ENCODE results near the gene SPHKAP. TPM values are rescaled to one million over a fixed set of nuclear protein-coding genes. Genes with fewer than 3 reads are reported as not detected.

SPHKAP gene
- total and polyA plus RNA-seq, 2 of the 13 experiments (the other 11 are each of a cell fraction or from before 2014, with no cell fraction given), result not detected

DNA sequence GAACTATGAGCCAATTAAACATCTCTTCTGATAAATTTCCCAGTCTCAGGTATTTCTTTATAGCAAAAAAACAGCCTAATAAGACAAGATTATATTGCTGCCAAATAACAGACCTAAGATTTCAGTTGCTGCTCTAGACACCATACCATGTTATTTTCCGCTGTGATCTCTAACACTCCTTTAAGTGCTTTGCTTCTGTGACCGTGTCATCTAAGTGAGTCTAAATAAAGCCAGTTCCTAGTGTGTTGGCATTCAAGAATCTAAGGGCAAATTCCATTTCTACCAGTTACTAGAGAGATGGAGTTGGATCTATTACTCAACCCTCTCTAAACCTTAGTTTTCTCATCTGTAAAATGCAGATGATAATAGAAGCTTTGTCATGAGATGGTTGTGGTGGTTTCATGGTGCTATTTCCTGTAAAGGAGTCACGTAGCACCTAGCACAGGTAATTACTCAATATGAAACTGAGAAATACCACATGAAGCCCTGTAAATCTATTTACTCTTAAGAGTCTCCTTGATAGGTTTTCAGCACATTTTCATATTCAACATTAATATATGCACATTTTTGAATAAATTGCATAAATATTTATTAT lies 40.5 kb downstream of the SPHKAP start:
- Histone ChIP-seq H3K79me2 (ENCODE audit: insufficient read depth, low read length) (no peaks in the 10 kb centered on the region), H3K36me3 (replicated peaks in 1 of 2; ENCODE audit: control insufficient read depth in 1 of 2, insufficient read depth in 2 of 2, low read length in 2 of 2) (no peaks in the 10 kb centered on the region), H3K4me1 (ENCODE audit: insufficient read depth, low read length) (no peaks in the 10 kb centered on the region), H2AFZ (ENCODE audit: low read length) (no peak overlapping the region), H3K4me3 (replicated peaks in 1 of 3; ENCODE audit: insufficient read depth in 1 of 3, low read depth in 2 of 3, low read length in 3 of 3) (no peak overlapping the region), H3K9ac (ENCODE audit: insufficient read depth, low read depth, low read length) (no peak overlapping the region), H4K20me1 (ENCODE audit: insufficient read depth, low read length) (no peaks in the 10 kb centered on the region), H3K27me3 (ENCODE audit: control insufficient read depth in 1 of 2, insufficient read depth in 2 of 2, low read length in 2 of 2) (no peaks in the 10 kb centered on the region; a peak in 1 of 5 replicates), H3K4me2 (ENCODE audit: low read depth, low read length) (no peak overlapping the region), H3K9me3 (ENCODE audit: low read length) (no peaks in the 10 kb centered on the region), H3K27ac (ENCODE audit: extremely low read length, insufficient read depth, low read length) (no peak overlapping the region)
- no peak for FAIRE-seq
- 16% methylated on average over 3 of the region's 3 CpGs for WGBS (ENCODE audit: low lambda C conversion rate)
- TF ChIP-seq XBP1 (CRISPR knock-in tag; IDR thresholded peaks at IDR 0.05) (no peak), RFX1 (IDR thresholded peaks at IDR 0.05) (no peak), HIVEP1 (CRISPR knock-in tag; IDR thresholded peaks at IDR 0.05) (no peak), ATF7 (IDR thresholded peaks at IDR 0.05) (no peak), ATF7 (CRISPR knock-in tag; IDR thresholded peaks at IDR 0.05) (no peak), ZNF460 (CRISPR knock-in tag; IDR thresholded peaks at IDR 0.05; ENCODE audit: borderline replicate concordance) (no peak), ZFYVE20 (CRISPR knock-in tag; IDR thresholded peaks at IDR 0.05; ENCODE audit: borderline replicate concordance, low read depth) (no peak)
- TF ChIP-seq, protein P1, sequence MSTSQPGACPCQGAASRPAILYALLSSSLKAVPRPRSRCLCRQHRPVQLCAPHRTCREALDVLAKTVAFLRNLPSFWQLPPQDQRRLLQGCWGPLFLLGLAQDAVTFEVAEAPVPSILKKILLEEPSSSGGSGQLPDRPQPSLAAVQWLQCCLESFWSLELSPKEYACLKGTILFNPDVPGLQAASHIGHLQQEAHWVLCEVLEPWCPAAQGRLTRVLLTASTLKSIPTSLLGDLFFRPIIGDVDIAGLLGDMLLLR (CRISPR knock-in tag; IDR thresholded peaks at IDR 0.05), result no peak
- no peak for ATAC-seq
- intact Hi-C loops (cut with micrococcal nuclease; ENCODE audit: unreplicated experiment) (no loop called here), in situ Hi-C loops (cut with HindIII; ENCODE audit: extremely low pct_ligation_motif_present, low pct_unique_long_range_greater_than_20kb) (no loop called here)
- ChIA-PET CTCF (ENCODE audit: low intra/inter-chr PET ratio, low total read pairs) (no interaction called here), POLR2A (no interaction called here)
- BruUV-seq (replicated peaks), result no TSS peak
- DNase-seq (ENCODE audit: low spot score), result no peak

DNA sequence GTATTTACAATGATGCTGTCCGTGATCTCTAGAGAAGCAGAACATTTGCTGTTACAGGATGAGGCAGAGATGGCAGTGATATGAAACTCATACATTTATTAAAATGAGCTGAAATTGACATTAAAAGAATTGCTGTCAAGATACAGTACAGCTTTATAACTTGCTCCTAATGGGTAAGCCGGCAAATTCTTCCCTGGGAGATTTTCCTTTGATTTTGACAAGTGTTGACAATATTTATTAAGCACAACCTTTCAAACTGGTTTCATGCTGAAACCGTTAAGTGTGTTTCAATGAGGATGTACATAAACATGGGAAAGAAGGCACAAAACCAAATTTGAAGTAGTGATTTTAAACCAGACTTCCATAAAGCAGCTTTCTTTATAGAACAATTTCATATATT lies 45.5 kb downstream of the SPHKAP start:
- 0% methylated on average over 3 of the region's 3 CpGs for WGBS (ENCODE audit: low lambda C conversion rate)
- in situ Hi-C loops (cut with HindIII; ENCODE audit: extremely low pct_ligation_motif_present, low pct_unique_long_range_greater_than_20kb) (no loop called here), intact Hi-C loops (cut with micrococcal nuclease; ENCODE audit: unreplicated experiment) (no loop called here)
- Histone ChIP-seq H3K27ac (ENCODE audit: extremely low read length, insufficient read depth, low read length) (no peak overlapping the region), H2AFZ (ENCODE audit: low read length) (no peak overlapping the region), H3K4me1 (ENCODE audit: insufficient read depth, low read length) (no peaks in the 10 kb centered on the region), H3K79me2 (ENCODE audit: insufficient read depth, low read length) (no peaks in the 10 kb centered on the region), H3K4me2 (ENCODE audit: low read depth, low read length) (no peak overlapping the region), H3K36me3 (replicated peaks in 1 of 2; ENCODE audit: control insufficient read depth in 1 of 2, insufficient read depth in 2 of 2, low read length in 2 of 2) (no peaks in the 10 kb centered on the region), H3K4me3 (replicated peaks in 1 of 3; ENCODE audit: insufficient read depth in 1 of 3, low read depth in 2 of 3, low read length in 3 of 3) (no peak overlapping the region), H3K27me3 (ENCODE audit: control insufficient read depth in 1 of 2, insufficient read depth in 2 of 2, low read length in 2 of 2) (no peaks in the 10 kb centered on the region; a peak in 1 of 5 replicates), H3K9me3 (ENCODE audit: low read length) (no peaks in the 10 kb centered on the region), H3K9ac (ENCODE audit: insufficient read depth, low read depth, low read length) (no peak overlapping the region), H4K20me1 (ENCODE audit: insufficient read depth, low read length) (no peaks in the 10 kb centered on the region)
- FAIRE-seq, result no peak
- DNase-seq (ENCODE audit: low spot score), result no peak
- ChIA-PET CTCF (ENCODE audit: low intra/inter-chr PET ratio, low total read pairs) (no interaction called here), POLR2A (no interaction called here)
- no peak for ATAC-seq
- BruUV-seq (replicated peaks), result no TSS peak
- TF ChIP-seq REXO4 (CRISPR knock-in tag; IDR thresholded peaks at IDR 0.05; ENCODE audit: borderline replicate concordance) (no peak), MYC (CRISPR knock-in tag; IDR thresholded peaks at IDR 0.05; ENCODE audit: borderline replicate concordance) (no peak), ZBTB1 (CRISPR knock-in tag; IDR thresholded peaks at IDR 0.05; ENCODE audit: borderline replicate concordance) (no peak), ZFP37 (CRISPR knock-in tag; IDR thresholded peaks at IDR 0.05; ENCODE audit: borderline replicate concordance) (no peak), ZC3H4 (CRISPR knock-in tag; IDR thresholded peaks at IDR 0.05; ENCODE audit: borderline replicate concordance) (no peak), ETV6 (CRISPR knock-in tag; conservative IDR thresholded peaks at IDR 0.05) (no peak), ZNF44 (CRISPR knock-in tag; IDR thresholded peaks at IDR 0.05) (no peak), ZNF33B (CRISPR knock-in tag; IDR thresholded peaks at IDR 0.05) (no peak)
- TF ChIP-seq, protein P2, sequence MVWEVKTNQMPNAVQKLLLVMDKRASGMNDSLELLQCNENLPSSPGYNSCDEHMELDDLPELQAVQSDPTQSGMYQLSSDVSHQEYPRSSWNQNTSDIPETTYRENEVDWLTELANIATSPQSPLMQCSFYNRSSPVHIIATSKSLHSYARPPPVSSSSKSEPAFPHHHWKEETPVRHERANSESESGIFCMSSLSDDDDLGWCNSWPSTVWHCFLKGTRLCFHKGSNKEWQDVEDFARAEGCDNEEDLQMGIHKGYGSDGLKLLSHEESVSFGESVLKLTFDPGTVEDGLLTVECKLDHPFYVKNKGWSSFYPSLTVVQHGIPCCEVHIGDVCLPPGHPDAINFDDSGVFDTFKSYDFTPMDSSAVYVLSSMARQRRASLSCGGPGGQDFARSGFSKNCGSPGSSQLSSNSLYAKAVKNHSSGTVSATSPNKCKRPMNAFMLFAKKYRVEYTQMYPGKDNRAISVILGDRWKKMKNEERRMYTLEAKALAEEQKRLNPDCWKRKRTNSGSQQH (CRISPR knock-in tag; IDR thresholded peaks at IDR 0.05; ENCODE audit: low read depth), result no peak
- TF ChIP-seq, protein P3, sequence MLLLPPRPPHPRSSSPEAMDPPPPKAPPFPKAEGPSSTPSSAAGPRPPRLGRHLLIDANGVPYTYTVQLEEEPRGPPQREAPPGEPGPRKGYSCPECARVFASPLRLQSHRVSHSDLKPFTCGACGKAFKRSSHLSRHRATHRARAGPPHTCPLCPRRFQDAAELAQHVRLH (CRISPR knock-in tag; IDR thresholded peaks at IDR 0.05; ENCODE audit: borderline replicate concordance, low read depth), result no peak
